OCI-LY1 (cell line): ENCODE results near the gene RHBDL1.

Experiments
- CTCF ChIP-seq: fragments of 200-600 bp; sonication (generic), shearing (Covaris generic); IDR thresholded peaks from 2 replicates; pipeline ENCODE4 v1.5.1; 2017; ENCODE audit warnings: mild to moderate bottlenecking, antibody characterized with exemption, low read length, moderate library complexity, mixed read lengths
- EZH2 ChIP-seq: fragments of 200-600 bp; sonication (generic), shearing (Covaris generic); IDR thresholded peaks from 2 replicates; pipeline ENCODE4 v1.8.0; 2017; ENCODE audit warnings: borderline replicate concordance, mixed run types, mild to moderate bottlenecking, antibody characterized with exemption, low read length, moderate library complexity, mixed read lengths

- TF ChIP-seq CTCF (no peak), EZH2 (no peak)
Measured at GRCh38 chr16:634996-635395, 40.5 kb upstream of the RHBDL1 start.
